MCF 10A (cell line): ENCODE data around the gene FAXC. TPM values are rescaled to one million over a fixed set of nuclear protein-coding genes. Genes with fewer than 3 reads are reported as not detected.
A peak's percentile ranks its signal among the peaks of the same experiment; 100 is the strongest.

Experiments used
- BruUV-seq: library from RNA; stranded (reverse); fragments of 400-500 nt; replicated peaks from 2 replicates; lab custom pipeline; 2021; lab: Mats Ljungman, UMichigan
- CTCF ChIA-PET: fragments of 300-600 bp; sonication (Branson Sonifier 250); formaldehyde crosslinking; extraction: SDS; loops from one replicate; lab custom pipeline; 2021; ENCODE audit warnings: antibody characterized with exemption, inconsistent platforms; lab: Yijun Ruan, JAX
- POLR2A ChIA-PET: fragments of 300-600, 350-650 bp; sonication (Branson Sonifier 250); formaldehyde crosslinking; extraction: SDS; loops from one replicate; lab custom pipeline; 2020; ENCODE audit warnings: antibody characterized with exemption, inconsistent platforms; lab: Yijun Ruan, JAX
- DNase-seq: peaks from one replicate; pipeline ENCODE4 v3.0.0-alpha.2; 2018; ENCODE audit not compliant: unreplicated experiment
- H3K27ac Mint-ChIP-seq: one replicate; pipeline ENCODE4 v1.8.0; 2022; ENCODE audit warnings: mild to moderate bottlenecking, low read depth, mixed read lengths; ENCODE audit not compliant: unreplicated experiment
- H3K27me3 Mint-ChIP-seq: one replicate; pipeline ENCODE4 v1.8.0; 2022; ENCODE audit warnings: mixed read lengths; ENCODE audit not compliant: insufficient read depth, unreplicated experiment
- H3K36me3 Mint-ChIP-seq: one replicate; pipeline ENCODE4 v1.8.0; 2022; ENCODE audit warnings: mild to moderate bottlenecking, moderate library complexity, mixed read lengths; ENCODE audit not compliant: insufficient read depth, unreplicated experiment
- H3K4me1 Mint-ChIP-seq: one replicate; pipeline ENCODE4 v1.8.0; 2022; ENCODE audit warnings: mixed read lengths; ENCODE audit not compliant: insufficient read depth, unreplicated experiment
- H3K4me3 Mint-ChIP-seq: one replicate; pipeline ENCODE4 v1.8.0; 2022; ENCODE audit warnings: mild to moderate bottlenecking, moderate library complexity, mixed read lengths; ENCODE audit not compliant: unreplicated experiment
- H3K9me3 Mint-ChIP-seq: one replicate; pipeline ENCODE4 v1.8.0; 2022; ENCODE audit warnings: mixed read lengths; ENCODE audit not compliant: unreplicated experiment
- intact Hi-C: fragments of 100-400 bp; cut with micrococcal nuclease; formaldehyde crosslinking; loops from 2 replicates; pipeline ENCODE4 v1.14.1; 2022
- total RNA-seq: library from RNA; stranded (reverse); gene quantifications from 2 replicates; pipeline ENCODE4 v1.2.3, GENCODE V29; 2022
- TF ChIP-seq, protein P1 (sequence below): fragments of 200-600 bp; IDR thresholded peaks from one replicate; pipeline ENCODE4 v1.8.0; 2022; ENCODE audit warnings: antibody characterized with exemption, mild to moderate bottlenecking; ENCODE audit not compliant: unreplicated experiment

FAXC gene
- total RNA-seq, 1 experiment from 2014 or later, result 2.3 TPM

DNA sequence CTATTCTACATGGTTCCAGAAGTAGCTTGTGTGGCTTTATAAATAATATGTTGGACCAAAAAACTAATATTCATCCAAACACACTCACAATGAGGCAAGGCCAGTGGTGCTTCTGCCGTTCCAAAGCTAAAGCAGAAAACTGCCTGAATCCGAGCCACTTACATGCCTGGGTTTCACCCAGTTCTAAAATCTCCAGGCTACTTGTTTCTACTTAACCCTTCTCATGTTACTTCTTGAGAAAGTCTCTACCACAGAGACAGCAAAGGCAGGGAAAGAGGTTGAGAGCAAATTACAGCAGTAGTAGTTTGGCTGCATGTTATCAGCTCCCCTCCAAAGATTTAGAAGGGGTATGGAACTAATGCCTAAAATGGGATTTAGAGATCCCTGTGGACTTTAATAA lies 62.0 kb downstream of the FAXC start:
- Mint-ChIP-seq H3K9me3 (no peaks in the 10 kb centered on the region), H3K27me3 (no peaks in the 10 kb centered on the region), H3K4me3 (no peak overlapping the region), H3K27ac (no peak overlapping the region), H3K4me1 (no peaks in the 10 kb centered on the region), H3K36me3 (no peaks in the 10 kb centered on the region)
- no TSS peak for BruUV-seq
- no peak for DNase-seq
- ChIA-PET POLR2A (interaction anchor here (0.5 to 0.6 kb wide), 2 partner anchors 346 to 1223 kb away, joined by 3 to 4 read pairs; no protein-coding TSS in a partner anchor), CTCF (interaction anchor here (0.7 to 0.8 kb wide), 2 partner anchors 147 to 463 kb away, joined by 3 to 4 read pairs; no protein-coding TSS in a partner anchor)
- TF ChIP-seq, protein P1, sequence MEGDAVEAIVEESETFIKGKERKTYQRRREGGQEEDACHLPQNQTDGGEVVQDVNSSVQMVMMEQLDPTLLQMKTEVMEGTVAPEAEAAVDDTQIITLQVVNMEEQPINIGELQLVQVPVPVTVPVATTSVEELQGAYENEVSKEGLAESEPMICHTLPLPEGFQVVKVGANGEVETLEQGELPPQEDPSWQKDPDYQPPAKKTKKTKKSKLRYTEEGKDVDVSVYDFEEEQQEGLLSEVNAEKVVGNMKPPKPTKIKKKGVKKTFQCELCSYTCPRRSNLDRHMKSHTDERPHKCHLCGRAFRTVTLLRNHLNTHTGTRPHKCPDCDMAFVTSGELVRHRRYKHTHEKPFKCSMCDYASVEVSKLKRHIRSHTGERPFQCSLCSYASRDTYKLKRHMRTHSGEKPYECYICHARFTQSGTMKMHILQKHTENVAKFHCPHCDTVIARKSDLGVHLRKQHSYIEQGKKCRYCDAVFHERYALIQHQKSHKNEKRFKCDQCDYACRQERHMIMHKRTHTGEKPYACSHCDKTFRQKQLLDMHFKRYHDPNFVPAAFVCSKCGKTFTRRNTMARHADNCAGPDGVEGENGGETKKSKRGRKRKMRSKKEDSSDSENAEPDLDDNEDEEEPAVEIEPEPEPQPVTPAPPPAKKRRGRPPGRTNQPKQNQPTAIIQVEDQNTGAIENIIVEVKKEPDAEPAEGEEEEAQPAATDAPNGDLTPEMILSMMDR, result no peak
- intact Hi-C loops, result no loop called here

DNA sequence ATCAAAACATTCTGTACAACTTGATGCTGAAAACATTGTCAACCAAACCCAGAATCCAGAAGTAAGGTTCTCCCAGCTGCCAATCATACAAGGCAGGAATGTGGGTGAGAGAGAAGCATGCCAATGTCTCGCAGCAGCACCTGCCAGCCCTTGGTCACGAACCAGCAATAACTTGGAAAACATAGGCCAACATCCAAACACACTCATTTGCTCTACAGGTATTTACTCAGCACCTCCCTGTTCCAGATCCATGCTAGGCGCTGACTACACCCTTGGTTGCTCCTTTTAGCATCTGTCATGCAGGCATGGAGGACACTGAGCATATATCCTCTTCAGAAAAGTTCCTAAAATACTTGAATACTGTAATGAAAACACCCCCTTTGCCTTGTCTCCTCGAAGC lies 63.6 kb downstream of the FAXC start:
- no peak for DNase-seq
- intact Hi-C loops, result no loop called here
- Mint-ChIP-seq H3K27ac (no peak overlapping the region), H3K36me3 (peaks cover 2% of the 10 kb centered on the region), H3K4me3 (no peak overlapping the region), H3K9me3 (no peaks in the 10 kb centered on the region), H3K4me1 (no peaks in the 10 kb centered on the region), H3K27me3 (no peaks in the 10 kb centered on the region)
- BruUV-seq, result no TSS peak
- TF ChIP-seq, protein P1, result no peak
- POLR2A ChIA-PET, result no interaction called here
- CTCF ChIA-PET, result interaction anchor here (0.6 to 1.4 kb wide), 6 partner anchors 8 to 115 kb away, joined by 3 to 4 read pairs (median 3); no protein-coding TSS in a partner anchor

DNA sequence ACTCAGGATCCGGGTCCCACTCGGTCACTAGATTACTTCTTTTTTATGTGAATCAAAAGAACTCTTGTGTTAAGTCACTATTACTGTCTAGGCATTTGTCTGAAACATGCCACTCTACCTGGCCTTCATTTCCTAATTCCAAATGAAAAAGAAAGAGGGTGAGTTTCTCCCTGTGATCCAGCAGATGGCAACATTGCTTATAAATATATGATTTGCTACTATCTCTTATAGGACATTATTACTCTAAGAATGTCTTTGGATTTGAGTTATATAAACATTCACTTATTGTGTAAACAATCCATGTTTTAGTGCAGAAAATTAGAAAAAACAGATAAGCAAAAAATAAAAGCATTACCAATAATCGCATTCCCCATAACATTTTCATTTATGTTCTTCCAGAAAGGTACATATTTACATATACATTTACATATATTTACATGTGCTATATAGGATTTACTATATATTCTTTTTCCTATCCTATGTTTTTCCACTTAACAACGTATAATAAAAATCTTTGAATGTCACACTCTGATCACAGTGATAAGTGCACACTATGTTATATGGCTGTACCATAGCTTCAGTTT lies 66.9 kb downstream of the FAXC start:
- no TSS peak for BruUV-seq
- DNase-seq, result peak; percentile 28
- no peaks in the 10 kb centered on the region for H3K4me1 Mint-ChIP-seq
- H3K9me3 Mint-ChIP-seq, result no peaks in the 10 kb centered on the region
- intact Hi-C loops, result loop anchor here (2.0 to 5.0 kb wide), 2 partner anchors 48 to 465 kb away; no protein-coding TSS in a partner anchor
- POLR2A ChIA-PET, result no interaction called here
- no peaks in the 10 kb centered on the region for H3K27me3 Mint-ChIP-seq
- H3K36me3 Mint-ChIP-seq, result peaks cover 5% of the 10 kb centered on the region
- TF ChIP-seq, protein P1, result peak; percentile 33
- CTCF ChIA-PET, result interaction anchor here (0.6 to 2.1 kb wide), 9 partner anchors 12 to 1804 kb away, joined by 3 to 9 read pairs (median 4); no protein-coding TSS in a partner anchor
- H3K4me3 Mint-ChIP-seq, result no peak overlapping the region
- no peak overlapping the region for H3K27ac Mint-ChIP-seq

DNA sequence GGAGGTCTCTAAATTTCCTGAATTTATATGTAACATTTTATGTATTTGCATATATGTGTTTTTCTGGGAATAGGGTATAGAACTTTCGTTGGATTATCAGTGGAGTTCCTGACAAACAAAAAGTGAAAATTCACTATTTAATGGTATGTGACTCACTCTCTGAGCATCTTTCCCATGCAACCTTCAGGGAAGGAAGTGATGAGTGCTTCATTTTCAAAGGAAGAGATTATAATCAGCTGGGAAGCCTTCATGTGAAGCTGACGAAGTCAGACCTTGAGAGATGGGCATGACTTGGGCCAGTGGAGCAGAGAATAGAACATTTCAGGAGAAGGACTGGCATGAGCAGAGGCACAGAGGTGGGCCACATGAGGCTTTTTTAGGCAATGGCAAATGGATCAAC lies 72.7 kb downstream of the FAXC start:
- Mint-ChIP-seq H3K27me3 (no peaks in the 10 kb centered on the region), H3K4me3 (no peak overlapping the region), H3K4me1 (no peaks in the 10 kb centered on the region), H3K36me3 (peaks cover 5% of the 10 kb centered on the region), H3K27ac (no peak overlapping the region), H3K9me3 (no peaks in the 10 kb centered on the region)
- TF ChIP-seq, protein P1, result no peak
- intact Hi-C loops, result no loop called here
- ChIA-PET CTCF (no interaction called here), POLR2A (no interaction called here)
- BruUV-seq, result no TSS peak
- no peak for DNase-seq
